NB4 (cell line): ENCODE data around the gene ADCY3.

Experiments
- DNase-seq: peaks from one replicate; pipeline ENCODE4 v3.0.0; 2010; ENCODE audit warnings: low read depth
- H3K4me3 ChIP-seq: one replicate; pipeline ENCODE4 v1.5.1; 2011; ENCODE audit warnings: mild to moderate bottlenecking, low read depth, low read length, moderate library complexity
- MYC ChIP-seq: IDR thresholded peaks from 2 replicates; pipeline ENCODE4 v1.6.1; 2011; ENCODE audit warnings: low read depth, low read length
- POLR2A ChIP-seq: IDR thresholded peaks from 2 replicates; pipeline ENCODE4 v1.6.1; 2011; ENCODE audit warnings: mild to moderate bottlenecking; ENCODE audit not compliant: insufficient read length; ENCODE audit errors: extremely low read depth
- TF ChIP-seq, protein P1 (sequence below): IDR thresholded peaks from one replicate; pipeline ENCODE4 v1.5.1; 2012; ENCODE audit warnings: low read depth, low read length
- TF ChIP-seq, protein P2 (sequence below): IDR thresholded peaks from 2 replicates; pipeline ENCODE4 v1.6.1; 2011; ENCODE audit warnings: low read depth, low read length

ADCY3 gene

DNA sequence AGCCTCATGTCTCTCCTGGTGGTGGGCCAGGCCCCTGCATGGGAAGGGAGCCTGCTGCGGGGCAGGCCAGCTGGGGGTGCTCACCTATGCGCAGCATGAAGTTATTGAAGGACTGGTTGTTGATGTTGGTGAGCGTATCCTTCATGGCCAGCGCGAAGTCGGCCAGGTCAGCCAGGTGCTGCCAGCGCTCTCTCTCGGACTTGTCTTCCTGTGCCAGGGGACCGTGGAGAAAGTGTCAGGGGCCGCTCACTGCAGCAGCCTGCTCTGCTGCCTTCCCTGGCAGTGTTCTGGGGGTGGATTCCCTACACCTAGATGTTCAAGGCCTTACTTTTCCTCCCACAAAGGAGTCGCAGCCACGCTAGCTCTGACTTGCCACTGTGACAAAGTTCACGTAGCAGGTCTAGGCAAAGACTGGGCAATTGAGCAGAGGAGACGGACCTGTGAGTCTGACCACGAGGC, 98.6 kb downstream of the ADCY3 start:
- TF ChIP-seq POLR2A (no peak), MYC (no peak)
- TF ChIP-seq, protein P1, sequence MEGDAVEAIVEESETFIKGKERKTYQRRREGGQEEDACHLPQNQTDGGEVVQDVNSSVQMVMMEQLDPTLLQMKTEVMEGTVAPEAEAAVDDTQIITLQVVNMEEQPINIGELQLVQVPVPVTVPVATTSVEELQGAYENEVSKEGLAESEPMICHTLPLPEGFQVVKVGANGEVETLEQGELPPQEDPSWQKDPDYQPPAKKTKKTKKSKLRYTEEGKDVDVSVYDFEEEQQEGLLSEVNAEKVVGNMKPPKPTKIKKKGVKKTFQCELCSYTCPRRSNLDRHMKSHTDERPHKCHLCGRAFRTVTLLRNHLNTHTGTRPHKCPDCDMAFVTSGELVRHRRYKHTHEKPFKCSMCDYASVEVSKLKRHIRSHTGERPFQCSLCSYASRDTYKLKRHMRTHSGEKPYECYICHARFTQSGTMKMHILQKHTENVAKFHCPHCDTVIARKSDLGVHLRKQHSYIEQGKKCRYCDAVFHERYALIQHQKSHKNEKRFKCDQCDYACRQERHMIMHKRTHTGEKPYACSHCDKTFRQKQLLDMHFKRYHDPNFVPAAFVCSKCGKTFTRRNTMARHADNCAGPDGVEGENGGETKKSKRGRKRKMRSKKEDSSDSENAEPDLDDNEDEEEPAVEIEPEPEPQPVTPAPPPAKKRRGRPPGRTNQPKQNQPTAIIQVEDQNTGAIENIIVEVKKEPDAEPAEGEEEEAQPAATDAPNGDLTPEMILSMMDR: no peak
- TF ChIP-seq, protein P2, sequence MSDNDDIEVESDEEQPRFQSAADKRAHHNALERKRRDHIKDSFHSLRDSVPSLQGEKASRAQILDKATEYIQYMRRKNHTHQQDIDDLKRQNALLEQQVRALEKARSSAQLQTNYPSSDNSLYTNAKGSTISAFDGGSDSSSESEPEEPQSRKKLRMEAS: no peak
- no peak for DNase-seq
- no peak overlapping the region for H3K4me3 ChIP-seq

DNA sequence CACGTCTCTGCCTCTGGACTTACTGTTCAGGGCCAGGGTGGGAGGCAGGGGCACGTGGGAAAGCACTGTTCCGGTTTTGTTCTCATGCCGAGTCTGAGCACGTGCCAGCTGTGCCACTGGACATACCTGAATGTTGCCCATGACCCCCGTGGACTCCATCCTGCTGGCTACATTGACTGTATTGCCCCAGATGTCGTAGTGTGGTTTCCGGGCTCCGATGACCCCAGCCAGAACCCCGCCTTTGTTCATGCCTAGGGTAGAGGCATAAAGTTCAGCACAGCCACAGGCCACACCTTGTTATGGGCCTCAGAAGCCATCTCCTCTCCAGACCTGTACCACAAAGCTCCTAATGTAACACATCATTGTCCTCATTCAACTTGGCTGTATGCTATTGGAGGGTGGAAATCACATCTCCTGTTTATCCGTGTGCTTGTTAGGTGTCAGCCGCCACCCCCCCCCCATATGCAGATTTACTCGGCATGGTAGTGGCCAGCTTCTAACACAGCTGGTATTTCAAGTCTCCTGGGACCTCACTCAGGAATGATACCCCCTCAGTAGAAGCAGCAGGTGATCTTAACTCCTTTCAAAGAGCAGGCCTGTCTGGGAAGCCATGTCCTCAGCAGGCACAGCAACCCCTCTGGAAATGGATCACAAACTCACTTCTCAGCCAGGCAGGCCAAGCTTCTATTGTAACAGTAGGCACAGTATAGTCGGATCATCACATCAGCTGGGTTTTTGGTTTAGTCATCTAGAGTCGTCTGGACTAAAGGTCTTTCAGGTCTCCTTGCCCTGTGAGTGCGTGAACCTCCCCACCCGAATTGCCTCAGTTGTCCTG, 99.2 kb downstream of the ADCY3 start:
- no peak overlapping the region for H3K4me3 ChIP-seq
- TF ChIP-seq, protein P2: no peak
- no peak for TF ChIP-seq MYC
- no peak for TF ChIP-seq POLR2A
- TF ChIP-seq, protein P1: no peak
- DNase-seq: no peak

DNA sequence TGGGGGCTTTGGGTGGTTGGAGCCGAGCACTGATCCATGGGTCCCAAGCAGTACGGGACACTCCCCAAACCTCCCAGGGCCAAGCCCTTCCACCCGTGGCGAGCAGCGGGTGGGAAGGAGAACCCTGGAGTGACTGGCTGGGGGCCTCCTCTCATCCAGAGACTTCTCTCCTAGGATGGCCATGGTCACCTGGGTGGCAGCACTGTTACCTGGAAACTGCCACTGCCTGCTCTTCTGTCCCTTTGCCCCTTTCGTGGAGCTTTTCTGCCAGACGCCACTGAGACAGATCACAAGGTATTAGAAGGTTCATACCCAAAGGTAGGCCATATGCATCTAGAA, 99.9 kb downstream of the ADCY3 start:
- H3K4me3 ChIP-seq: no peak overlapping the region
- no peak for DNase-seq
- TF ChIP-seq, protein P2: no peak
- TF ChIP-seq MYC (no peak), POLR2A (no peak)
- TF ChIP-seq, protein P1: no peak

DNA sequence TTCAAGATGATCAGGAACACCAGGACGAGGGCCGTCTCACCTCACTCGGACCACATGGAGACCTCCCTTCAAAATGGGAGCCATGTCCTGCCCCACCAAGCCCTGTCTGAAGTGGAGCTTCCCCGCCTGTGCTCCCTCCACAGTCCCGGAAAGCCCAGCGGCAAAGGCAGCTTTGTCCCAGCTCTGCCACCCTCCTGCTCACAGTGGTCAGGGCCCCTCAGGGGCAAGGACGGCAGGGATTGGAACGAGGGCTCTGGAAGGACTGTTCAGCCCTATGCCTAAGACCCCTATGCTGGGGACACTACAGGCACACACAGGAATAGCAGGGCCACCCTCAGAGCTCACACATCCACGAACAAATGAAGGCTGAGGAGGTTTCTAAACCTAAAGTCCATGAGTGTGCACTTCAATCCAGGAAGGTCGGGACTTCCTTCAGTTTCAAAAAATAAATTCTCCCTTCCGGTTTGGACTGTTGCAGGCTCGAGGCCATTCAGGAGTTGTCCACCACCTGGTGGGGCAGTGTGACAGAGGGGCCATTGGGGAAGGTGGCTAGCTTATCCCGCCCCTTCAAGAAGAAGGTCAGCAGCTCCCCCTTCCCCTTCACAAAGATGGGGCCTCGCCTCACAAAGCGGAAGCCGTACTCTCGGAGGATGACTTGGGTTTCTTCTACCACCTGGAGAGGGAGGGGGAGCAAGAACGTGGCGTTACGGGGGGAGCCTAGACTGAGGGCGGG, 100.4 kb downstream of the ADCY3 start:
- no peak overlapping the region for H3K4me3 ChIP-seq
- TF ChIP-seq, protein P2: no peak
- TF ChIP-seq, protein P1: no peak
- TF ChIP-seq MYC: no peak
- no peak for TF ChIP-seq POLR2A
- no peak for DNase-seq

DNA sequence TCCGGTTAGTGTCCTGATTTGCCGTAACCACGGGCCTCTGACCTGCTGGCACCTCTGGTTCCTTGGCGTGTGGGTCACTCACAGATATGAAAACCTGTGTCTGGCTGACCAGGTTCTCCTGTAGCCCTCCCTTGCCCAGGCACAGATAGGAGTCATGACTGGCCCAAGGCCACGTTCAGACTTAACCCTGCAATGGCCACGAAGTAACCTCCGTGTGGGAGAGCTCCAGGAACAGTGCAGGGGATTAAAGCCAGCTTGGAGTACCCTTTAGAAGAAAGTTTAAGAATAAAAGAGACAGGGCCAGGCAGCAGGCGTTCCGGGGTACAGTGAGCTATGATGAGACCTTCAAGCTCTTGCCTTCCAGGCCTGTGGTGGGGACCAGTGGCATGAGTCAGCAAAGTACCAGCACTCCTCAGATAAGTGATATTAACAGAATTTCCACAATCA, 101.3 kb downstream of the ADCY3 start:
- DNase-seq: no peak
- H3K4me3 ChIP-seq: no peak overlapping the region
- TF ChIP-seq POLR2A (no peak), MYC (no peak)
- TF ChIP-seq, protein P2: no peak
- TF ChIP-seq, protein P1: no peak
